Psoas muscle (tissue), 8 donors: ENCODE data around the gene PTPRK. TPM values are rescaled to one million over a fixed set of nuclear protein-coding genes. Genes with fewer than 3 reads are reported as not detected.

Experiments used
- ATAC-seq, 4 donors: fragments of 200-7000 bp; cut with Tn5 transposase; one replicate each; pipeline ENCODE4 v1.9.1; 2020; ENCODE audit warnings: moderate library complexity in 3 of 4, mild to moderate bottlenecking in 2 of 4
- DNase-seq, 2 donors: peaks; one replicate each; pipeline ENCODE4 v3.0.0-alpha.2; 2020
- H3K27ac ChIP-seq: fragments of 200-600 bp; one replicate; pipeline ENCODE4 v1.8.0; 2022
- H3K27me3 ChIP-seq, 3 donors: fragments of 200-600 bp in 1 of 3; one replicate each; pipeline versions ENCODE4 v1.6.1 to v1.8.0; 2013 to 2022; ENCODE audit warnings: low read length in 2 of 3, mild to moderate bottlenecking in 2 of 3, moderate library complexity in 1 of 3; ENCODE audit not compliant: insufficient read depth in 3 of 3
- H3K36me3 ChIP-seq, 2 donors: fragments of 200-600 bp in 1 of 2; one replicate each; pipeline versions ENCODE4 v1.6.1 to v1.8.0; 2013 to 2022; ENCODE audit warnings: low read depth in 1 of 2, mild to moderate bottlenecking in 1 of 2, moderate library complexity in 1 of 2; ENCODE audit not compliant: insufficient read depth in 1 of 2
- H3K4me1 ChIP-seq: fragments of 200-600 bp; one replicate; pipeline ENCODE4 v1.8.0; 2022
- H3K4me3 ChIP-seq: fragments of 200-600 bp; one replicate; pipeline ENCODE4 v1.8.0; 2022; ENCODE audit warnings: mild to moderate bottlenecking
- H3K9me3 ChIP-seq: fragments of 200-600 bp; one replicate; pipeline ENCODE4 v1.8.0; 2022
- WGBS, 3 donors: extraction: QIAGEN DNeasy Blood & Tissue Kit; methylation state at CpG; one replicate each; pipeline versions ENCODE4 v1.1.6 to v1.1.7; 2013; 5-methylcytosine and 5-hydroxymethylcytosine counted together
- intact Hi-C, 2 donors: fragments of 100-400 bp; cut with DNase I; formaldehyde crosslinking; loops; one replicate each; pipeline versions ENCODE4 v1.11.0 to v1.14.2; 2022
- polyA plus RNA-seq, 3 donors: library from polyadenylated mRNA; stranded (reverse); fragments of 200-250 nt; gene quantifications; one replicate each; pipeline ENCODE4 v1.2.3, GENCODE V29; 2013
- total RNA-seq, 4 donors: library from RNA; stranded (reverse); fragmentation: NEBNext Ultra II Directional in 2 of 4; extraction: Animal tissue kit (Norgen Biotek cat#: 25700) in 2 of 4; gene quantifications; one replicate each; pipeline versions ENCODE4 v1.2.1 to v1.2.4, GENCODE V29; 2021 to 2023
- TF ChIP-seq, protein P1 (sequence below): fragments of 200-600 bp; IDR thresholded peaks from one replicate; pipeline ENCODE4 v1.8.0; 2022; ENCODE audit warnings: antibody characterized with exemption
- donor health status: healthy with polysubstance abuse.
- donor health status: DM: no; HTN: no; CAD: no; lungs with moderate emphysema.
- donor health status: Bipolar disorder and iron deficiency.
- donor health status: healthy.
- donor health status: DM: yes; HTN: yes; CAD: no.
- donor health status: DM: no; HTN: no; CAD: no.
- donor health status: DM: no; HTN: no; CAD: no.
- donor health status: DM: yes; HTN: yes; CAD: no.

The PTPRK gene
- total and polyA plus RNA-seq, 7 donors: 3.2 to 10.6 (median 9.1) TPM

- DNase-seq: no peak
- H3K4me1 ChIP-seq: peaks cover 6% of the 10 kb centered on the region
- TF ChIP-seq, protein P1, sequence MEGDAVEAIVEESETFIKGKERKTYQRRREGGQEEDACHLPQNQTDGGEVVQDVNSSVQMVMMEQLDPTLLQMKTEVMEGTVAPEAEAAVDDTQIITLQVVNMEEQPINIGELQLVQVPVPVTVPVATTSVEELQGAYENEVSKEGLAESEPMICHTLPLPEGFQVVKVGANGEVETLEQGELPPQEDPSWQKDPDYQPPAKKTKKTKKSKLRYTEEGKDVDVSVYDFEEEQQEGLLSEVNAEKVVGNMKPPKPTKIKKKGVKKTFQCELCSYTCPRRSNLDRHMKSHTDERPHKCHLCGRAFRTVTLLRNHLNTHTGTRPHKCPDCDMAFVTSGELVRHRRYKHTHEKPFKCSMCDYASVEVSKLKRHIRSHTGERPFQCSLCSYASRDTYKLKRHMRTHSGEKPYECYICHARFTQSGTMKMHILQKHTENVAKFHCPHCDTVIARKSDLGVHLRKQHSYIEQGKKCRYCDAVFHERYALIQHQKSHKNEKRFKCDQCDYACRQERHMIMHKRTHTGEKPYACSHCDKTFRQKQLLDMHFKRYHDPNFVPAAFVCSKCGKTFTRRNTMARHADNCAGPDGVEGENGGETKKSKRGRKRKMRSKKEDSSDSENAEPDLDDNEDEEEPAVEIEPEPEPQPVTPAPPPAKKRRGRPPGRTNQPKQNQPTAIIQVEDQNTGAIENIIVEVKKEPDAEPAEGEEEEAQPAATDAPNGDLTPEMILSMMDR: no peak
- H3K27me3 ChIP-seq: no peaks in the 10 kb centered on the region
- WGBS, 3 donors: 59 to 86% (median 84%) methylated on average over 4 of the region's 4 CpGs
- no peaks in the 10 kb centered on the region for H3K9me3 ChIP-seq
- intact Hi-C loops: no loop called here
- no peak overlapping the region for H3K27ac ChIP-seq
- no peaks in the 10 kb centered on the region for H3K36me3 ChIP-seq
- H3K4me3 ChIP-seq: no peak overlapping the region
- ATAC-seq: no peak
These were observed 347.4 kb downstream of the PTPRK start for GRCh38 chr6:128172752-128173682.

- no peak for ATAC-seq
- H3K27me3 ChIP-seq: no peaks in the 10 kb centered on the region
- TF ChIP-seq, protein P1: no peak
- no peak overlapping the region for H3K27ac ChIP-seq
- no peaks in the 10 kb centered on the region for H3K9me3 ChIP-seq
- intact Hi-C loops: no loop called here
- DNase-seq: no peak
- no peaks in the 10 kb centered on the region for H3K36me3 ChIP-seq
- H3K4me3 ChIP-seq: no peak overlapping the region
- H3K4me1 ChIP-seq: peaks cover 6% of the 10 kb centered on the region
These were observed 348.3 kb downstream of the PTPRK start for GRCh38 chr6:128172081-128172480.

DNA sequence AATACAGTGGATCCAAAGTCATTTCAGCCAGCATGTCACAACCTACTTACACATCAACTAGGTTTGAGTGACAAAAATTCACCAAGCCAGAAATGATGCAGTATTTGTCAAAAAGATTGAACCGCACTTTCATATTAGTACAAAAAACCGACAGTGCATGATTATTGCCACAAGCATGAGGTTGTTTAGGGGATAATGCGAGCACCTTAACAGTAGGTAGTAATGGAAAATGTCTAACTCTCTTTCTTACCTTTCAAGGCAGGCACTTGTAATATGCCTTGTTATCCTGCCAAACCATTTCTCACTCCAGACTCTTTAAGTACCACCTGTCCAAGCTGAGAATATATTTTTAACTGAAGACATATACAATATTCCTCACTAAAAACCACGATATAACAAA is 349.2 kb downstream of the PTPRK start:
- ATAC-seq: no peak
- TF ChIP-seq, protein P1: no peak
- intact Hi-C loops: no loop called here
- Histone ChIP-seq H3K4me3 (no peak overlapping the region), H3K9me3 (no peaks in the 10 kb centered on the region), H3K4me1 (peaks cover 6% of the 10 kb centered on the region), H3K27ac (no peak overlapping the region), H3K27me3 (no peaks in the 10 kb centered on the region), H3K36me3 (no peaks in the 10 kb centered on the region)
- no peak for DNase-seq
- WGBS, 3 donors: 95 to 97% (median 96%) methylated on average over 4 of the region's 4 CpGs

- H3K27ac ChIP-seq: no peak overlapping the region
- no peaks in the 10 kb centered on the region for H3K9me3 ChIP-seq
- WGBS, 3 donors: 95 to 100% (median 99%) methylated on average over 4 of the region's 4 CpGs
- intact Hi-C loops: no loop called here
- TF ChIP-seq, protein P1: no peak
- no peak for DNase-seq
- H3K36me3 ChIP-seq: no peaks in the 10 kb centered on the region
- peaks cover under 1% of the 10 kb centered on the region for H3K4me1 ChIP-seq
- H3K4me3 ChIP-seq: no peak overlapping the region
- no peak for ATAC-seq
- H3K27me3 ChIP-seq: no peaks in the 10 kb centered on the region
These were observed 352.2 kb downstream of the PTPRK start for GRCh38 chr6:128168244-128168643.
